ENCODE data around the gene GTF2A2. TPM values are rescaled to one million over a fixed set of nuclear protein-coding genes. Genes with fewer than 3 reads are reported as not detected.
A peak's percentile ranks its signal among the peaks of the same experiment; 100 is the strongest.

The GTF2A2 gene
- total RNA-seq, 1 donor from 2014 or later = 193 TPM

DNA sequence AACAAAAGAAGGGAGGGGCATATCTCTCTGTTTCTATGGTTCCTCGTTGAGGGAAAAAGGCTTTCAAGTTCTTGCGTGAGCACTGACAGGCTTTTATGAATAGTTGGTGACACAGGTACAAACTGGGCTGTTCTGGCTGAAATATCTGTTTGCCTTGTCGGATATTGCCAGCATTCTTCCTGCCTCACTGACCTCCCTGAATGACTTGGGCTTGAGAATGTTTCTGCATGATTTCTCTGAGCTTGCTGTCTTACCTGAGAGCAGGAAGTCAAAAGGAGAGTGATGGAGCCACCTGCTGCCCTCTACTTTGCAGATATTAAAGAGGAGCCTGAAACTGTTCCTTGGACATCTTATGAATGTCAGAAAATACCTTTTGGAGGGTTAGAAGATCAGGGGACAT lies 40.9 kb downstream of the GTF2A2 start:
- no peaks in the 10 kb centered on the region for H3K36me3 Mint-ChIP-seq (ENCODE audit: low read depth)
- H3K9me3 Mint-ChIP-seq = peaks cover 6% of the 10 kb centered on the region
- DNase-seq (ENCODE audit: low spot score) = no peak
- intact Hi-C loops (cut with micrococcal nuclease) = no loop called here
- no peak overlapping the region for H3K4me3 Mint-ChIP-seq (ENCODE audit: low read depth)
- peaks cover 4% of the 10 kb centered on the region for H3K4me1 Mint-ChIP-seq (ENCODE audit: low read depth)
- H3K27ac Mint-ChIP-seq = no peak overlapping the region
- H3K27me3 Mint-ChIP-seq (ENCODE audit: low read depth) = peaks cover 23% of the 10 kb centered on the region

DNA sequence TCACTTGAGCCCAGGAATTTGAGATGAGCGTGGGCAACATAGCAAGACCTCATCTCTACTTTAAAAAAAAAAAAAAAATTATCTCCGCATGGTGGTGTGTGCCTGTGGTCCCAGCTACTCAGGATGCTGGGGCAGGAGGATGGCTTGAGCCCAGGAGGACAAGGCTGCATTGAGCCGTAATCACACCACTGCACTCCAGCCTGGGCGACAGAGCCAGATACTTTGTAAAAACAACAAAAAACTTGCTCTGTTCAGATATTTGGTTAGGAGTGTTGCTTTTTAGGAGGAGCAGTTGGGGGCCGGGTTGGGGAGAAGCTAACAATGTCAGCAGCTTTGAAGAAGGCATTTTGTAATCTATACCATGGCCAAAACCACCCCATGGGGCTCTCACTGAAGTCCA lies 41.7 kb downstream of the GTF2A2 start:
- Mint-ChIP-seq H3K27me3 (ENCODE audit: low read depth) (peaks cover 25% of the 10 kb centered on the region), H3K4me3 (ENCODE audit: low read depth) (no peak overlapping the region), H3K36me3 (ENCODE audit: low read depth) (no peaks in the 10 kb centered on the region), H3K9me3 (peaks cover 6% of the 10 kb centered on the region), H3K4me1 (ENCODE audit: low read depth) (peaks cover 6% of the 10 kb centered on the region), H3K27ac (no peak overlapping the region)
- intact Hi-C loops (cut with micrococcal nuclease) = no loop called here
- no peak for DNase-seq (ENCODE audit: low spot score)

DNA sequence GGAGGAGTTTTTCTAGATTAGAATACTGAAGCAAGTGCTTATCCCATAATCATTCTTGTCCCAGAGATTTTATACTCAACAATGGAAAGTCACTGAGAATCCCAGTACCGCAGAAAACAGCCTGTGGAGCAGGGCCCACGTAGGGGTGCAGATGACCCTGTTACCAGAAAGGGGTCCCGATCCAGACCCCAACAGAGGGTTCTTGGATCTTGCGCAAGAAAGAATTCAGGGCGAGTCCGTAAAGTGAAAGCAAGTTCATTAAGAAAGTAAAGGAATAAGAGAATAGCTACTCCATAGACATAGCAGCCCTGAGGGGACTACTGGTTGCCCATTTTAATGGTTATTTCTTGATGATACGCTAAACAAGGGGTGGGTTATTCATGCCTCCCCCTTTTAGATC lies 43.2 kb downstream of the GTF2A2 start:
- no peak overlapping the region for H3K4me3 Mint-ChIP-seq (ENCODE audit: low read depth)
- H3K36me3 Mint-ChIP-seq (ENCODE audit: low read depth) = no peaks in the 10 kb centered on the region
- H3K27me3 Mint-ChIP-seq (ENCODE audit: low read depth) = peaks cover 30% of the 10 kb centered on the region
- intact Hi-C loops (cut with micrococcal nuclease) = no loop called here
- no peak overlapping the region for H3K27ac Mint-ChIP-seq
- H3K9me3 Mint-ChIP-seq = peaks cover 6% of the 10 kb centered on the region
- H3K4me1 Mint-ChIP-seq (ENCODE audit: low read depth) = peaks cover 6% of the 10 kb centered on the region
- no peak for DNase-seq (ENCODE audit: low spot score)

DNA sequence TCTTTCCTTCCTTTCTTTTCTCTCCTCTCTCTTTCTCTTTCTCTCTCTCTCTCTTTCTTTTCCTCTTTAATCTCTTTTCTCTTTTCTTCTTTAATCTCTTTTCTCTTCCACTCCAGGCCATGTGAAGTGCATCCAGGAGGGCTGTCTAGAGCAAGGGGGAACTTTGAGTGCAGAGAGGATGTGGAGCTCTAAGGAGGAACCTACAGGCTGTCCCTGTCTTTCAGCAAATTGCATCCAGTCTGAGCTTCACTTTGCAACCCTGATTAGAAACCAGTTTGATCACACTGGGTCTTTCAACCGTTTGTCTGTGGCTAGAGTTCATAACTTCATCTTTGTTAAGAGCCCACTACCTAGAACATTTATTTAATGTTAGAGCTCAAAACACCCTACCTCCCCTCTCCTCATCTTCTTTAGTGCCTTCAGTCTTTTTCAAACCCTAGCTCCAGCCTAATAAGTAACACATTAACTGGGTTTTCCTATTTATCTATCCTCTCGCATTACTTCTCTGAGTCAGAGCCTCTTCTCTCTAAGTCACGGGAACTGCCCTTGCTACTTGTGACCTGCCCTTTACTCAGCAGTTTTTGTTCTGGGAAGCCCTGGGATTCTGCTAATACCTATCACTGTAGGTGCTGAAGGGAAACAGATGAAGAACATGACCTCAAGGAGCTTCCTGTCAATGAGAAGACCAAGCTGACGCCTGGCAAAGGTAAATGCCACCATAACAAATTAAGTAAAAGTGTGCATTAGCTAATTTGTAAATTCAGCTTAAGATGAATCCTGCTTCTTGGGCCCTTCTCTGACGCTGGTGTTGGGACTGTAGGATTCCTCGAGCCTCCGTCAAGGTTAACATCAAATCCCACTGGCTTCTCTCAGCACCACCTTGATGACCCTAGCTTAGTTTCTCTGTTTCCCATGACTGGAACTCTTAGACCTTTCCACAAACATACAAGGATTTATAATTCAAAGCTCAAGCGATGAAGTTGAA lies 45.7 kb downstream of the GTF2A2 start, which contains the start of gene GCNT3:
TSS of gene GCNT3 (plus strand) at position 508 of the 985 bp plus-strand sequence. CDS start 6,456 bp downstream, outside the sequence.
- Mint-ChIP-seq H3K27ac (peak within 1 kb of the TSS; percentile 19), H3K4me3 (ENCODE audit: low read depth) (no peak within 1 kb of the TSS), H3K4me1 (ENCODE audit: low read depth) (peaks cover 6% of the 10 kb centered on the region), H3K36me3 (ENCODE audit: low read depth) (no peaks in the 10 kb centered on the region), H3K9me3 (peaks cover 6% of the 10 kb centered on the region), H3K27me3 (ENCODE audit: low read depth) (peaks cover 34% of the 10 kb centered on the region)
- DNase-seq (ENCODE audit: low spot score) = no peak
- intact Hi-C loops (cut with micrococcal nuclease) = no loop called here

DNA sequence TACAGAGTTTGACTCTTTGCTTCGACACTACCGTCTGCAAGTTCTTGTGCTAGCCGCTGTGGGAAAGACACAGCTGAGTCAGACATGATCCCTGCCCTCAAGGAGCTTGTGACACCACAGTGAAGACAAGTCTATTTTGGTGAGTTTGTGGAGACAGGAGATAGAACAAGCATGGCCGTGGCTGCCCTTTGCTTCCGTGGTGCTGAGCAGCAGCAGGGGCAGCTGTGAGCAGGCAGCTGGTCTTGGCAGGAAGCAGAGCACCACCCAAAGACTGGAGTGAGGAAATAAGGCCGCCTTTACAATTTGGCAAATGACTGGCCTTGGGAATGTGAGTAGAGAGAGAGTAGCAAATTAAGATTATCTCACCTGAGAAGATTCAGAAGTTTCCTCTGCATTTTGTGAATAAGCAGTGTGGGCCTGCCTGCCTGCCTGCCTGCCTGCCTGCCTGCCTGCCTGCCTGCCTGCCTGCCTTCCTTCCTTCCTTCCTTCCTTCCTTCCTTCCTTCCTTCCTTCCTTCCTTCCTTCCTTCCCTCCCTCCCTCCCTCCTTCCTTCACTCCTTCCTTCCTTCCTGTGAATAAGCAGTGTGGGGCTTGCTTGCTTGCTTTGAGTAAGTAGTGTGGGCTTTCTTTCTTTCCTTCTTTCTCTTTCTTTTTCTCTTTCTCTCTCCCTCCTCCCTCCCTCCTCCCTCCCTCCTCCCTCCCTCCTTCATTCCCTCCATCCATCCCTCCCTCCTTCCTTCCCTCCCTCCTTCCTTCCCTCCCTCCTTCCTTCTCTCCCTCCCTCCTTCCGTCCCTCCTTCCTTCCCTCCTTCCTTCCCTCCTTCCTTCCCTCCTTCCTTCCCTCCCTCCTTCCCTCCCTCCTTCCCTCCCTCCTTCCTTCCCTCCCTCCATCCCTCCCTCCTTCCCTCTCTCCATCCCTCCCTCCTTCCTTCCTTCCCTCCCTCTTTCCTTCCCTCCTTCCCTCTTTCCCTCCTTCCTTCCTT lies 47.3 kb downstream of the GTF2A2 start:
- Mint-ChIP-seq H3K9me3 (peaks cover 4% of the 10 kb centered on the region), H3K36me3 (ENCODE audit: low read depth) (no peaks in the 10 kb centered on the region), H3K4me3 (ENCODE audit: low read depth) (no peak overlapping the region), H3K4me1 (ENCODE audit: low read depth) (peaks cover 5% of the 10 kb centered on the region), H3K27ac (no peak overlapping the region), H3K27me3 (ENCODE audit: low read depth) (peaks cover 32% of the 10 kb centered on the region)
- intact Hi-C loops (cut with micrococcal nuclease) = no loop called here
- no peak for DNase-seq (ENCODE audit: low spot score)

DNA sequence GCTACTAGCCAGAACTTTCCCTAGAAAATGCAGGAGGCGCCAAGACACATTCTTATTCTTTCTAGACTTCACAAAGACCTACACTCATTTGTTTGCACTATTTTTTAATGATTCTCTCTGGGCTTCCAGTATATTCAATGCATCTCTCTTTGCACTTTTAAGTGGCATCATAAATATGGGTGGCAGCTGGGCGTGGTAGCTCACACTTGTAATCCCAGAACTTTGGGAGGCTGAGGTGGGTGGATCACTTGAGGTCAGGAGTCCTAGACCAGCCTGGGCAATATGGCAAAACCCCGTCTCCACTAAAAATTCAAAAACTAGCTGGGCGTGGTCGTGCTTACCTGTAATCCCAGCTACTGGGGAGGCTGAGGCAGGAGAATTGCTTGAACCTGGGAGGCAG lies 51.3 kb downstream of the GTF2A2 start:
- Mint-ChIP-seq H3K27me3 (ENCODE audit: low read depth) (peaks cover 21% of the 10 kb centered on the region), H3K9me3 (peaks cover 24% of the 10 kb centered on the region), H3K4me1 (ENCODE audit: low read depth) (no peaks in the 10 kb centered on the region), H3K4me3 (ENCODE audit: low read depth) (no peak overlapping the region), H3K36me3 (ENCODE audit: low read depth) (no peaks in the 10 kb centered on the region), H3K27ac (no peak overlapping the region)
- no peak for DNase-seq (ENCODE audit: low spot score)
- intact Hi-C loops (cut with micrococcal nuclease) = no loop called here

DNA sequence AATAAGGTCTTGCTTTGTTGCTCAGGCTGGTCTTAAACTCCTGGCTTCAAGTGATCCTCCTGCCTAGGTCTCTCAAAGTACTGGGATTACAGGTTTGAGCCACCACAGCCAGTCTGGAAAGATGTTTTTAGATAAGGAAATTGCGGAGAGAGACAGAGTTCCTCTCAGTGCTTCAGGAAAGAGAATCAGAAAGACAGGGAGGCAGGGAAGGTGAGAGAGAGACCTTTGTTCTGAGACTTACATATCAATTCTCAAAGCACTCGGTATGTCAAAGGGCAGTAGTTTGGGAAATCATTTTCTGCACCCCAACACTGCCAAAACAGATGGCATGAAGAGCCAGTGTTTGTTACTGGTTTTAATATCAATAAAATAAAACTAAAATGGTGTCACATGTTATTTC lies 58.9 kb downstream of the GTF2A2 start:
- Mint-ChIP-seq H3K27me3 (ENCODE audit: low read depth) (peaks cover 25% of the 10 kb centered on the region), H3K9me3 (peaks cover 16% of the 10 kb centered on the region), H3K4me3 (ENCODE audit: low read depth) (no peak overlapping the region), H3K4me1 (ENCODE audit: low read depth) (no peaks in the 10 kb centered on the region), H3K36me3 (ENCODE audit: low read depth) (no peaks in the 10 kb centered on the region), H3K27ac (no peak overlapping the region)
- no peak for DNase-seq (ENCODE audit: low spot score)
- intact Hi-C loops (cut with micrococcal nuclease) = no loop called here

DNA sequence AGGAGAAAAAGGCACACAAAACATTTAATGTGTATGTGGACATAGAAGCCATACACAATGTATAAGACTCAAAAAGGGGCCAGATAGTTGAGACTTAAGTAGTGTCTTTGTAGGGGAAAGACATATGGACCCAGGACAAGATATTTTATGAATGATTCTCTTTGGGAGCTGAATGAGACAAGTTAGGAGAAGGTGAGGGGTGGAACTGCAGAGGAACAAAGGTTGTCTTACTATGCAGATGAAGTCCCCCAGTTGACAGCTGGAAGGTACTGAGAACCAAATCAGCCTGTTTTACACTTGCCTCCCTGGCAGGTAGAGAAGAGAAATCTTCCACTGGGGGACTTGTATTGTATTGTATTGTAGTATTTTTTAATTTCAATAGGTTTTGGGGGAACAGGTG lies 60.7 kb downstream of the GTF2A2 start:
- Mint-ChIP-seq H3K4me3 (ENCODE audit: low read depth) (no peak overlapping the region), H3K27me3 (ENCODE audit: low read depth) (peaks cover 25% of the 10 kb centered on the region), H3K9me3 (peaks cover 7% of the 10 kb centered on the region), H3K4me1 (ENCODE audit: low read depth) (peaks cover under 1% of the 10 kb centered on the region), H3K27ac (no peak overlapping the region), H3K36me3 (ENCODE audit: low read depth) (no peaks in the 10 kb centered on the region)
- intact Hi-C loops (cut with micrococcal nuclease) = no loop called here
- no peak for DNase-seq (ENCODE audit: low spot score)

DNA sequence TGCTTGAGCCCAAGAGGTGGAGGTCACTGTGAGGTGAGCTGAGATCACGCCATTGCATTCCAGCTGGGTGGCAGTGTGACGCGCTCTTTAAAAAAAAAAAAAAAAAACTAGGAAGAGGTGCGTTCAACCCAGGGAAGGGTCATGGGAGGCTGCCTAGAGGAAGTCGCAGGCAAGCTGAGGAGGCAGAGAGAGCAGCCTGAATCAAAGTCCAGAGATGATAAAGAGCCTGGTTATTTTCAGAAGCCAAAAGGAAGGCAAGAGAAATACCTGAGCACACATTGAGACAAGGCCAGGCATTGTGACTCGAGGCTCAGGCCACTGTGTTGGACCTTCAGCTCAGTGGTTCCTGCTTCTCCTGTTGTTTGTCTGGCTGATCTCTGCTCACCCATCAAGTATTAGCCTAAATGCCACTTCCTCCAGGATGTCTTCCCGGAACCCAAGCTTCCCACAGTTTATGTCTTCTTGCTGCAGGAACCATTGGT lies 61.8 kb downstream of the GTF2A2 start:
- no peak for DNase-seq (ENCODE audit: low spot score)
- Mint-ChIP-seq H3K27ac (no peak overlapping the region), H3K27me3 (ENCODE audit: low read depth) (peaks cover 25% of the 10 kb centered on the region), H3K4me3 (ENCODE audit: low read depth) (no peak overlapping the region), H3K4me1 (ENCODE audit: low read depth) (peaks cover 9% of the 10 kb centered on the region), H3K36me3 (ENCODE audit: low read depth) (no peaks in the 10 kb centered on the region), H3K9me3 (no peaks in the 10 kb centered on the region)
- intact Hi-C loops (cut with micrococcal nuclease) = no loop called here

DNA sequence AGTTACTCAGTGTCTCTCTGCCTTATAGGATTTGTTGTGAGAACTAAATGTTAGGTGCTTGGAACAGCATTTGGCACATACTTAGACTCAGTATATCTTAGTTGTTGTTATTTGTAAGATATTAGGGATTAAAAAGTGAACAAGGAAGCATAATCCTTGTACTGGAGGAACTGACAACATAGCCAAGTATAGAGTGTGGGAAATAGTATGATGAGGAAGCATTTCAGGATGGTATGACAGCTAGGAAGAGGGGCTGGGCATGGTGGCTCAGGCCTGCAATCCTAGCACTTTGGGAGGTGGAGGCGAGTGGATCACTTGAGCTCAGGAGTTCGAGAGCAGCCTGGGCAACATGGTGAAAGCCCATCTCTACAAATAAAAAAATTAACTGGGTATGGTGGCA lies 62.3 kb downstream of the GTF2A2 start:
- Mint-ChIP-seq H3K4me3 (ENCODE audit: low read depth) (no peak overlapping the region), H3K27me3 (ENCODE audit: low read depth) (peaks cover 24% of the 10 kb centered on the region), H3K27ac (no peak overlapping the region), H3K9me3 (no peaks in the 10 kb centered on the region), H3K4me1 (ENCODE audit: low read depth) (peaks cover 11% of the 10 kb centered on the region), H3K36me3 (ENCODE audit: low read depth) (no peaks in the 10 kb centered on the region)
- intact Hi-C loops (cut with micrococcal nuclease) = no loop called here
- DNase-seq (ENCODE audit: low spot score) = no peak

DNA sequence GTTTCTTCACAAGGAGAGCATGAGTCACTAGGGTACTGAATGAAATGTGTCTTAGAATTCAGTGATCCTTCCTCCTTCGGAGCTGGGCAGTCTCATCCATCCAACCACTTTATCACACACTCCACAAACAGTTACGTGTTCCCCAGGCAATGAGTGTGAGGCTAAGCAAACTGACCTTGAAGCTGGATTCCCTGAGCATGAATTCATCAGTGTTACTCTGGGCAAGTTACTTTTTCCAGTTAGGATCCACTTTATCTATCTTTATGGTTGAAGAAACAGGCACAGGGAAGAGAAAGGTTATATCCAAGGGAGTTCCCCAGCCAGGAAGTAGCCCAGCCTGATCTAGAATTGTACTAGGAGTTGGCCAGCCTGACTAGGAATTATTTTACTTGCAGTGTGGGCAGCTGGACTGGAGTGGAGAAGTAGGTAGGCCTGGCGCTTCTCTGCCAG lies 62.8 kb downstream of the GTF2A2 start:
- intact Hi-C loops (cut with micrococcal nuclease) = no loop called here
- Mint-ChIP-seq H3K9me3 (no peaks in the 10 kb centered on the region), H3K4me1 (ENCODE audit: low read depth) (peaks cover 16% of the 10 kb centered on the region)

DNA sequence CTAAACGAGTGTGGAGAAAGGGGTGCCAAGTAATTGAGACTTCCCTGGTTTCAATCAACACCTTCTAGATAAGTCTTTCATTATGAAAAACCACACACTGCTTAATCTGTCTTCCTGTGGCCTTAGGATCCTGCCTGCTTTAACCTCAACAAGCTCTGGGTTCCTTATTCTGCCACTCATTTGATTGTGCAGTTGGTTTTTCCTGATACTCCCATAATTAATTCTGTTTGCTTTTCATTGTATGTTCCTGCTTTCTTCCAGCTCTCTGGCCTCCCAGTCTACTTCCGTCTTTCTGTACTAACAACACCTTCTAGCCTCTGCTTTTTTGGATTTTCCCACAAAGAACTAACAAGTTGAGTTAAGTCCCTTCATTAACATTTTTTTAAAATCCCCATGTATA lies 66.0 kb downstream of the GTF2A2 start:
- peaks cover 2% of the 10 kb centered on the region for H3K27me3 Mint-ChIP-seq (ENCODE audit: low read depth)
- H3K36me3 Mint-ChIP-seq (ENCODE audit: low read depth) = no peaks in the 10 kb centered on the region
- intact Hi-C loops (cut with micrococcal nuclease) = no loop called here
- no peak overlapping the region for H3K27ac Mint-ChIP-seq
- no peak overlapping the region for H3K4me3 Mint-ChIP-seq (ENCODE audit: low read depth)
- no peaks in the 10 kb centered on the region for H3K9me3 Mint-ChIP-seq
- H3K4me1 Mint-ChIP-seq (ENCODE audit: low read depth) = peaks cover 29% of the 10 kb centered on the region
- no peak for DNase-seq (ENCODE audit: low spot score)

More for the DNA sequence above, 62.8 kb downstream of the GTF2A2 start:
- DNase-seq (ENCODE audit: low spot score) = no peak
- peaks cover 22% of the 10 kb centered on the region for H3K27me3 Mint-ChIP-seq (ENCODE audit: low read depth)
- H3K4me3 Mint-ChIP-seq (ENCODE audit: low read depth) = no peak overlapping the region
- no peak overlapping the region for H3K27ac Mint-ChIP-seq
- no peaks in the 10 kb centered on the region for H3K36me3 Mint-ChIP-seq (ENCODE audit: low read depth)

All from activated T-helper 2 cell treated with anti-CD3 and anti-CD28 coated beads, Interferon-gamma antibody, Interleukin-2, Interleukin-4, amounts not matched to agents 10 μg/mL and 5 μg/mL and 100 μg/mL, durations not matched to agents 14 hours and 24 hours and 36 hours (primary cell).